Colonic mucosa (tissue), 4 donors: ENCODE measurements around the gene TET3. TPM values are rescaled to one million over a fixed set of nuclear protein-coding genes. Genes with fewer than 3 reads are reported as not detected.

Source experiments
- DNase-seq: peaks from one replicate; pipeline ENCODE4 v3.0.0-alpha.2; 2020
- H3K27ac ChIP-seq: fragments of 200-600 bp; one replicate; pipeline ENCODE4 v1.8.0; 2021
- H3K27me3 ChIP-seq: fragments of 200-600 bp; one replicate; pipeline ENCODE4 v1.8.0; 2021
- H3K36me3 ChIP-seq: fragments of 200-600 bp; one replicate; pipeline ENCODE4 v1.8.0; 2021
- H3K4me1 ChIP-seq: fragments of 200-600 bp; one replicate; pipeline ENCODE4 v1.8.0; 2021; ENCODE audit warnings: mild to moderate bottlenecking
- H3K4me3 ChIP-seq: fragments of 200-600 bp; one replicate; pipeline ENCODE4 v1.8.0; 2021
- H3K9ac ChIP-seq, 2 donors: one replicate each; pipeline ENCODE4 v1.7.0; 2013; ENCODE audit warnings: control low read depth in 2 of 2, low read depth in 2 of 2, low read length in 2 of 2
- H3K9me3 ChIP-seq: fragments of 200-600 bp; one replicate; pipeline ENCODE4 v1.8.0; 2021
- CTCF ChIP-seq: fragments of 200-600 bp; IDR thresholded peaks from one replicate; pipeline ENCODE4 v1.8.0; 2022; ENCODE audit warnings: antibody characterized with exemption, mild to moderate bottlenecking
- intact Hi-C: fragments of 100-400 bp; cut with DNase I; formaldehyde crosslinking; loops from one replicate; pipeline ENCODE4 v1.14.1; 2022
- total RNA-seq, 2 donors: library from RNA; stranded (reverse); fragmentation: NEBNext Ultra II Directional in 1 of 2; extraction: Animal tissue kit (Norgen Biotek cat#: 25700) in 1 of 2; gene quantifications; one replicate each; pipeline ENCODE4 v1.2.1, GENCODE V29; 2021
- donor health status: healthy.
- donor health status: DM: no; HTN: no; CAD: no.
- donor health status: DM: no; HTN: no; CAD: no.

Gene TET3
- total RNA-seq, 2 donors from 2014 or later, result 17.8 to 22.9 TPM

GRCh38 chr2:73987948-73988700, 3.4 kb downstream of the TET3 start:
- no peak for TF ChIP-seq CTCF
- H3K4me1 ChIP-seq, result peaks cover 22% of the 10 kb centered on the region
- H3K4me3 ChIP-seq, result peak overlapping the region; percentile 7
- no peak overlapping the region for H3K27ac ChIP-seq
- H3K9ac ChIP-seq, result peak overlapping the region in 1 of 2 donors; percentile 80
- H3K9me3 ChIP-seq, result no peaks in the 10 kb centered on the region
- no peak for DNase-seq
- intact Hi-C loops, result loop anchor here (10.0 kb wide), 1 partner anchor 163 kb away; the partner anchor contains the start of gene STAMBP
- H3K36me3 ChIP-seq, result no peaks in the 10 kb centered on the region
- H3K27me3 ChIP-seq, result no peaks in the 10 kb centered on the region

GRCh38 chr2:73989972-73990371, 5.3 kb downstream of the TET3 start:
- H3K36me3 ChIP-seq, result no peaks in the 10 kb centered on the region
- no peak for TF ChIP-seq CTCF
- no peak overlapping the region for H3K4me3 ChIP-seq
- intact Hi-C loops, result loop anchor here (10.0 kb wide), 1 partner anchor 165 kb away; the partner anchor contains the start of gene STAMBP
- DNase-seq, result no peak
- H3K4me1 ChIP-seq, result peaks cover 18% of the 10 kb centered on the region
- H3K27ac ChIP-seq, result no peak overlapping the region
- H3K9ac ChIP-seq, result no peak overlapping the region
- H3K27me3 ChIP-seq, result no peaks in the 10 kb centered on the region
- H3K9me3 ChIP-seq, result no peaks in the 10 kb centered on the region

GRCh38 chr2:73990531-73990930, 5.8 kb downstream of the TET3 start:
- H3K36me3 ChIP-seq, result no peaks in the 10 kb centered on the region
- H3K9ac ChIP-seq, result no peak overlapping the region
- no peaks in the 10 kb centered on the region for H3K9me3 ChIP-seq
- TF ChIP-seq CTCF, result no peak
- H3K27ac ChIP-seq, result no peak overlapping the region
- no peak for DNase-seq
- no peaks in the 10 kb centered on the region for H3K27me3 ChIP-seq
- H3K4me1 ChIP-seq, result peaks cover 18% of the 10 kb centered on the region
- intact Hi-C loops, result no loop called here
- no peak overlapping the region for H3K4me3 ChIP-seq

GRCh38 chr2:73992036-73992435, 7.3 kb downstream of the TET3 start:
- H3K4me1 ChIP-seq, result peaks cover 10% of the 10 kb centered on the region

GRCh38 chr2:73993376-73993775, 8.7 kb downstream of the TET3 start:
- Histone ChIP-seq H3K9ac (no peak overlapping the region), H3K4me3 (no peak overlapping the region), H3K36me3 (no peaks in the 10 kb centered on the region), H3K9me3 (no peaks in the 10 kb centered on the region), H3K4me1 (peaks cover 3% of the 10 kb centered on the region), H3K27ac (no peak overlapping the region), H3K27me3 (no peaks in the 10 kb centered on the region)
- DNase-seq, result no peak
- intact Hi-C loops, result no loop called here
- no peak for TF ChIP-seq CTCF

More at GRCh38 chr2:73992036-73992435, 7.3 kb downstream of the TET3 start:
- no peaks in the 10 kb centered on the region for H3K9me3 ChIP-seq
- DNase-seq, result no peak
- no peaks in the 10 kb centered on the region for H3K36me3 ChIP-seq
- H3K4me3 ChIP-seq, result no peak overlapping the region
- no peak overlapping the region for H3K9ac ChIP-seq
- no peak for TF ChIP-seq CTCF
- H3K27ac ChIP-seq, result no peak overlapping the region
- intact Hi-C loops, result no loop called here
- no peaks in the 10 kb centered on the region for H3K27me3 ChIP-seq
